Neural cell (in vitro differentiated cells): Measurements from ENCODE around the gene SOBP.

Source experiments
- EP300 ChIP-seq: fragments of 450-650 bp; conservative IDR thresholded peaks from 2 replicates; pipeline ENCODE4 v1.6.1; 2014; ENCODE audit warnings: antibody characterized with exemption, mild to moderate bottlenecking, moderate library complexity; ENCODE audit not compliant: poor library complexity, severe bottlenecking
- EZH2 ChIP-seq: fragments of 200-600, 300-800 bp; shearing (Covaris generic), sonication (generic); IDR thresholded peaks from 2 replicates; pipeline ENCODE4 v1.6.1; 2014; ENCODE audit warnings: antibody characterized with exemption, low read length, borderline replicate concordance, mild to moderate bottlenecking; ENCODE audit not compliant: insufficient read depth, poor library complexity, severe bottlenecking
- POLR2AphosphoS5 ChIP-seq: IDR thresholded peaks from 2 replicates; pipeline ENCODE4 v1.6.1; 2012
- TF ChIP-seq, protein P1 (sequence below): fragments of 450-650 bp; IDR thresholded peaks from 2 replicates; pipeline ENCODE4 v1.5.1; 2014; ENCODE audit warnings: antibody characterized with exemption, mild to moderate bottlenecking, moderate library complexity; ENCODE audit not compliant: poor library complexity, severe bottlenecking

DNA sequence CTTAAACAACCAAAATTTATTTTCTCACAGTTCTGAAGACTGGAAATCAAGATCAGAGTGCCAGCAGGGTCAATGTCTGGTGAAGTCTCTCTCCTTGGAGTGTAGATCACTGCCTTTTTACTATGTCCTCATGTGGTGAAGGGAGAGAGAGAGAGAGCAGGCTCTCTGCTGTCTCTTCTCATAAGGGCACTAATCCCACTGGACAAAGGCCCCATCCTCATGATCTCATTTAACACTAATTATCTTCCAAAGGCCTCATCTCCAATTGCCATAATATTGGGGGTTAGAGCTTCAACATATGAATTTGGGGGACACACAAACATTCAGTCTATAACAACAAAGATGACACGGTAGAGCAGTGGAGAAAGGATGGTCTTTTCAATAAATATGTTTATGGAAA lies 27.4 kb downstream of the SOBP start:
- no peak for TF ChIP-seq EP300
- no peak for TF ChIP-seq EZH2
- TF ChIP-seq, protein P1, sequence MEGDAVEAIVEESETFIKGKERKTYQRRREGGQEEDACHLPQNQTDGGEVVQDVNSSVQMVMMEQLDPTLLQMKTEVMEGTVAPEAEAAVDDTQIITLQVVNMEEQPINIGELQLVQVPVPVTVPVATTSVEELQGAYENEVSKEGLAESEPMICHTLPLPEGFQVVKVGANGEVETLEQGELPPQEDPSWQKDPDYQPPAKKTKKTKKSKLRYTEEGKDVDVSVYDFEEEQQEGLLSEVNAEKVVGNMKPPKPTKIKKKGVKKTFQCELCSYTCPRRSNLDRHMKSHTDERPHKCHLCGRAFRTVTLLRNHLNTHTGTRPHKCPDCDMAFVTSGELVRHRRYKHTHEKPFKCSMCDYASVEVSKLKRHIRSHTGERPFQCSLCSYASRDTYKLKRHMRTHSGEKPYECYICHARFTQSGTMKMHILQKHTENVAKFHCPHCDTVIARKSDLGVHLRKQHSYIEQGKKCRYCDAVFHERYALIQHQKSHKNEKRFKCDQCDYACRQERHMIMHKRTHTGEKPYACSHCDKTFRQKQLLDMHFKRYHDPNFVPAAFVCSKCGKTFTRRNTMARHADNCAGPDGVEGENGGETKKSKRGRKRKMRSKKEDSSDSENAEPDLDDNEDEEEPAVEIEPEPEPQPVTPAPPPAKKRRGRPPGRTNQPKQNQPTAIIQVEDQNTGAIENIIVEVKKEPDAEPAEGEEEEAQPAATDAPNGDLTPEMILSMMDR = no peak
- TF ChIP-seq POLR2AphosphoS5 = no peak
